Sigmoid colon (tissue), 4 donors: ENCODE measurements around the gene PTRH1.

Experiments used
- CTCF ChIP-seq, 4 experiments: fragments of 450-650 bp in 3 of 4; fragments of 200-600 bp in 1 of 4; IDR thresholded peaks; one replicate each; pipeline ENCODE4 v1.5.1; 2016 to 2019; ENCODE audit warnings: antibody characterized with exemption in 4 of 4, mild to moderate bottlenecking in 3 of 4, moderate library complexity in 2 of 4
- EP300 ChIP-seq, 4 donors: sonication (generic); formaldehyde crosslinking; IDR thresholded peaks; one replicate each; pipeline ENCODE4 v1.6.1; 2017; ENCODE audit warnings: antibody characterized with exemption in 4 of 4
- POLR2A ChIP-seq, 2 donors: fragments of 450-650 bp; IDR thresholded peaks; one replicate each; pipeline ENCODE4 v1.6.1; 2016; ENCODE audit warnings: antibody characterized with exemption in 2 of 2, mild to moderate bottlenecking in 2 of 2, moderate library complexity in 2 of 2
- POLR2AphosphoS5 ChIP-seq, 4 donors: sonication (generic); formaldehyde crosslinking; IDR thresholded peaks; one replicate each; pipeline ENCODE4 v1.6.1; 2017; ENCODE audit warnings: antibody characterized with exemption in 4 of 4

- TF ChIP-seq CTCF (IDR thresholded peaks at IDR 0.05) = no peak
- TF ChIP-seq EP300 (IDR thresholded peaks at IDR 0.05) = no peak
- no peak for TF ChIP-seq POLR2A (IDR thresholded peaks at IDR 0.05)
- no peak for TF ChIP-seq POLR2AphosphoS5 (IDR thresholded peaks at IDR 0.05)
Measured at GRCh38 chr9:127680846-127681245, 34.6 kb downstream of the PTRH1 start.
